Measurements from ENCODE around the gene CATSPERB. TPM values are rescaled to one million over a fixed set of nuclear protein-coding genes. Genes with fewer than 3 reads are reported as not detected.

The CATSPERB gene
- polyA plus RNA-seq, 1 donor (not counting 4 experiments of a cell fraction or from before 2014, with no cell fraction given): 1.1 TPM

DNA sequence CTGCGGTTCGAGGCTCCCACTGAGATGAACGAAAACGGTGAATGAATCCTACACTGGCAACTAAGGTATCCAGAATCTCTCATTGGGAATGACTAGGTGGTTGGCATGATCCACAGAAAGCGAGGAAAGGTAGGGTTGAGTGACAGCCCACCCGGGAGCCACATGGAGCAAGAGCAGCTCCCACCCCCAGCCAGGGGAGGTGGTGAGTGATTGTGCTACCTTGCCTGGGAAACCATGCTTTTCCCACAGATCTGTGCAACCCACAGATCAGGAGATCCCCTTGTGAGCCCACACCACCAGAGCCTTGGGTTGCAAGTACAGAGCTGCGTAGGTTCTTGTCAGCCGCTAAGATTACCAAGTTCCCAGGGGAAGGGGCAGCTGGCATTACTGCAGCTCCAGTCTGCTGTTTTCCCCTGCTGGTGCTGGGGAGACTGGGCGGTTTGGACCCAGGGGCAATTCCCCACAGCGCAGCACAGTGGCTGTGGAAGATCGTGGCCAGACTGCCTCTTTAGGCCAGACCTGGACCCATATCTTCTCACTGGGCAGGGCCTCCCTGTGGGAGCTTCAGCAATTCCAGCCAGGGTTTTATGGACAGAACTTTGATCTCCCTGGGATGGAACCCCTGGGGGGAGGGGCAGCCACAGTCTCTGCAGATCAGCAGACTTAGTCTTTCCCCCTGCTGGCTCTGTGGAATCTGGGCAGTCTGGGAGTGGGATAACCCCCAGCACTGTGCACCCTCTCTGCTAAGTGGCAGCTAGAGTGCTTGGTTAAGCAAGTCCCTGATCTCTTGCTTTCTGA lies 177.2 kb downstream of the CATSPERB start:
- Histone ChIP-seq H3K27me3 (ENCODE audit: control insufficient read depth, extremely low read depth, insufficient read depth, low read length) (no peaks in the 10 kb centered on the region), H3K4me3 (ENCODE audit: control insufficient read depth in 2 of 3, extremely low read depth in 1 of 3, insufficient read depth in 2 of 3, low read depth in 1 of 3, low read length in 3 of 3) (no peak overlapping the region), H3K9me3 (ENCODE audit: control insufficient read depth, low read depth, low read length) (no peaks in the 10 kb centered on the region), H3K9me1 (ENCODE audit: control insufficient read depth, extremely low read depth, insufficient read depth, low read length) (no peaks in the 10 kb centered on the region), H3K27ac (ENCODE audit: control insufficient read depth, insufficient read depth, low read length) (no peak overlapping the region), H3K9ac (ENCODE audit: control insufficient read depth, extremely low read depth, insufficient read depth, low read length) (no peak overlapping the region), H2AFZ (ENCODE audit: control insufficient read depth, low read length) (no peak overlapping the region), H3K36me3 (ENCODE audit: control insufficient read depth in 2 of 2, extremely low read depth in 1 of 2, insufficient read depth in 2 of 2, low read length in 2 of 2) (no peaks in the 10 kb centered on the region), H4K20me1 (ENCODE audit: control insufficient read depth, extremely low read depth, insufficient read depth, low read length) (no peaks in the 10 kb centered on the region), H3K4me2 (ENCODE audit: control insufficient read depth, extremely low read depth, insufficient read depth, low read depth, low read length) (no peak overlapping the region), H3K4me1 (ENCODE audit: control insufficient read depth, extremely low read depth, insufficient read depth, low read length) (no peaks in the 10 kb centered on the region), H3K79me2 (ENCODE audit: control insufficient read depth, insufficient read depth, low read length) (no peaks in the 10 kb centered on the region)
- no peak for TF ChIP-seq CTCF (optimal IDR thresholded peaks at IDR 0.05 in 1 of 3, IDR thresholded peaks at IDR 0.05 in 1 of 3, conservative IDR thresholded peaks at IDR 0.05 in 1 of 3; ENCODE audit: extremely low read depth in 1 of 3, insufficient read depth in 2 of 3, low read length in 3 of 3)
- no peak for TF ChIP-seq EZH2 (IDR thresholded peaks at IDR 0.05; ENCODE audit: low read length)
- DNase-seq (ENCODE audit: low read depth, low spot score) (no peak), FAIRE-seq (no peak)
- dilution Hi-C loops (cut with MboI; ENCODE audit: extremely low pct_ligation_motif_present, low sequenced_read_pairs): no loop called here

DNA sequence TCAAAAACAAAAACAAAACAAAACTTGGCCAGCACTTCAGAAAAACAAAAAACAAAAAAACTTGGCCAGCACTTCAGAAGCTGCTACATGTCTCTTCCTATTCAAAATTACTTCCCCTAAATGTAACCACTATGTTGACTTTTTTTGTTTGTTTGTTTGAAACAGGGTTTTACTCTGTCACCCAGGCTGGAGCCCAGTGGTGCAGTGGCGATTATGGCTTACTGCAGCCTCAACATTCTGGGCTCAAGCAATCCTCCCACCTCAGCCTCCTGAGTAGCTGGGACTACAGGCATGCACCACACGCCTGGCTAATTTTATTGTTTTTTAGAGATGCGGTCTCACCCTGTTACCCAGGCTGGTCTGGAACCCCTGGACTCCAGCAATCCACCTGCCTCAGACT lies 183.8 kb downstream of the CATSPERB start:
- no peaks in the 10 kb centered on the region for H3K27me3 ChIP-seq (ENCODE audit: control insufficient read depth, extremely low read depth, insufficient read depth, low read length)
- H4K20me1 ChIP-seq (ENCODE audit: control insufficient read depth, extremely low read depth, insufficient read depth, low read length): no peaks in the 10 kb centered on the region
- no peaks in the 10 kb centered on the region for H3K4me1 ChIP-seq (ENCODE audit: control insufficient read depth, extremely low read depth, insufficient read depth, low read length)
- FAIRE-seq (no peak), DNase-seq (ENCODE audit: low read depth, low spot score) (no peak)
- no peaks in the 10 kb centered on the region for H3K9me1 ChIP-seq (ENCODE audit: control insufficient read depth, extremely low read depth, insufficient read depth, low read length)
- no peak overlapping the region for H3K9ac ChIP-seq (ENCODE audit: control insufficient read depth, extremely low read depth, insufficient read depth, low read length)
- H3K4me2 ChIP-seq (ENCODE audit: control insufficient read depth, extremely low read depth, insufficient read depth, low read depth, low read length): no peak overlapping the region
- H3K9me3 ChIP-seq (ENCODE audit: control insufficient read depth, low read depth, low read length): no peaks in the 10 kb centered on the region
- H3K79me2 ChIP-seq (ENCODE audit: control insufficient read depth, insufficient read depth, low read length): no peaks in the 10 kb centered on the region
- dilution Hi-C loops (cut with MboI; ENCODE audit: extremely low pct_ligation_motif_present, low sequenced_read_pairs): no loop called here
- H2AFZ ChIP-seq (ENCODE audit: control insufficient read depth, low read length): no peak overlapping the region
- H3K36me3 ChIP-seq (ENCODE audit: control insufficient read depth in 2 of 2, extremely low read depth in 1 of 2, insufficient read depth in 2 of 2, low read length in 2 of 2): no peaks in the 10 kb centered on the region
- no peak overlapping the region for H3K4me3 ChIP-seq (ENCODE audit: control insufficient read depth in 2 of 3, extremely low read depth in 1 of 3, insufficient read depth in 2 of 3, low read depth in 1 of 3, low read length in 3 of 3)
- no peak overlapping the region for H3K27ac ChIP-seq (ENCODE audit: control insufficient read depth, insufficient read depth, low read length)
- TF ChIP-seq CTCF (optimal IDR thresholded peaks at IDR 0.05 in 1 of 3, IDR thresholded peaks at IDR 0.05 in 1 of 3, conservative IDR thresholded peaks at IDR 0.05 in 1 of 3; ENCODE audit: extremely low read depth in 1 of 3, insufficient read depth in 2 of 3, low read length in 3 of 3) (no peak), EZH2 (IDR thresholded peaks at IDR 0.05; ENCODE audit: low read length) (no peak)

All from keratinocyte (primary cell).